GM12873 (cell line): ENCODE data around the gene SLC35F4.

Source experiments
- TF ChIP-seq, protein P1 (sequence below): IDR thresholded peaks from 2 replicates; pipeline ENCODE4 v1.5.1; 2012; ENCODE audit warnings: low read depth, mild to moderate bottlenecking, moderate library complexity, low read length, control low read depth; ENCODE audit not compliant: insufficient read depth; ENCODE audit errors: missing control alignments

Gene SLC35F4

DNA sequence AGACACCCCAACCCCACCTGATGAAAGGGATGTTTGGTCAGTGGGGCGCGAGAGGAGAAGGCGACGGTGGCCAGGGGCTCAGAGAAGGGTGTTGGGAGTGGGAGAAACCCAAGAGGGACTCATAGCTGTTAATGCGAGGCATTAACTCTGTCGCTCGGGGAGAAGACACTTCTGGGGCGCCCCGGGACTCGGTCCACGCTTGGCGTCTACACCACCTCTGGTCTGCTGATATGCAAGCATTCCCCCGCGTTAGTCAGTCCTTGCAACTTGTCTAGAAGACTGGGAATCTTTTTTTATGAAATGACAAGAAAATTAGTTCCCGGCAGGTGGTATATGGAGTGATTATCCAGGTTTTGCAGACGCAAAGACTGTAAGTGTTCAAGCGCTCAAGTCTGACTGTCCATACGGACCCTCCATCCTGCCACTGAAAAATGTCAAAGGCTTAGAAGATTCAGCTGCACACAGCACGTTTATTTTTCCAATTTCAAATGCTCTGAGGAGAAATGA is 360 bp upstream of the SLC35F4 start:
- TF ChIP-seq, protein P1, sequence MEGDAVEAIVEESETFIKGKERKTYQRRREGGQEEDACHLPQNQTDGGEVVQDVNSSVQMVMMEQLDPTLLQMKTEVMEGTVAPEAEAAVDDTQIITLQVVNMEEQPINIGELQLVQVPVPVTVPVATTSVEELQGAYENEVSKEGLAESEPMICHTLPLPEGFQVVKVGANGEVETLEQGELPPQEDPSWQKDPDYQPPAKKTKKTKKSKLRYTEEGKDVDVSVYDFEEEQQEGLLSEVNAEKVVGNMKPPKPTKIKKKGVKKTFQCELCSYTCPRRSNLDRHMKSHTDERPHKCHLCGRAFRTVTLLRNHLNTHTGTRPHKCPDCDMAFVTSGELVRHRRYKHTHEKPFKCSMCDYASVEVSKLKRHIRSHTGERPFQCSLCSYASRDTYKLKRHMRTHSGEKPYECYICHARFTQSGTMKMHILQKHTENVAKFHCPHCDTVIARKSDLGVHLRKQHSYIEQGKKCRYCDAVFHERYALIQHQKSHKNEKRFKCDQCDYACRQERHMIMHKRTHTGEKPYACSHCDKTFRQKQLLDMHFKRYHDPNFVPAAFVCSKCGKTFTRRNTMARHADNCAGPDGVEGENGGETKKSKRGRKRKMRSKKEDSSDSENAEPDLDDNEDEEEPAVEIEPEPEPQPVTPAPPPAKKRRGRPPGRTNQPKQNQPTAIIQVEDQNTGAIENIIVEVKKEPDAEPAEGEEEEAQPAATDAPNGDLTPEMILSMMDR, result no peak

DNA sequence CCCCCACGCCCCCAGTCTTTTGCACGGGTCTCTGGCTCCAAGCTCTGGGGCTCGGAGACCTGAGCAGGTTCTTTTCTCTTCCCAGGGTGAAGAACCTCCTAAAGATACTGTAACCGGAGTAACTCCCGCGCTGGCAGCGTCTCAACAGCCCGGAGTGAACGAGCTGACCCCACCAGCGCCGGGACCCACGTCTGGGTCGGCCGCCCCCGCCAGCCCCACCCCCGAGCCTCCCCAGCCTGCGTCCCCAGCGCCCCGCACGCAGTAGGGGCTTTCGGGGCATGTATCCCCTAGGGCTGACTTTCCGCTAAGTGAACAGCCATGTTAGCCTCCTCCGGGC is 858 bp downstream of the SLC35F4 start:
- TF ChIP-seq, protein P1, result no peak

DNA sequence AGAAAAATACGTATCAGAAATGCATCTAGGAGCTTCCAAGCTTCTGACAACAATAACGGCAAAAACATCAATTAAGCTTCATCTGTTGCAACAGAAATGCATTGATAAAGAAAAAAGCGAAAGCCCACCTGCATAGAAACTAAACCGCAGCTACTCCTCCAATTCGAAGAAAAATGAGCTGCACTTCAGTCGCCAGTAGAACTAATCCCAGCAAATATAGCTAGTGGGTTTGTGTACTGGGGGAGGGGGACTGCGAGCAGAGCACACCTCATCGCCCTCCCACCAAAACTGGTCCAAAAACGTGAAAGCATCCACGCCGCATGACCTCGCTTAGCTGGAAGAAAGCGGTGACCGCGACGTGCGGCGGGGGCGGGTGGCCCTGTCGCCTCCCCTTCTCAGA is 1.2 kb downstream of the SLC35F4 start:
- TF ChIP-seq, protein P1, result no peak

DNA sequence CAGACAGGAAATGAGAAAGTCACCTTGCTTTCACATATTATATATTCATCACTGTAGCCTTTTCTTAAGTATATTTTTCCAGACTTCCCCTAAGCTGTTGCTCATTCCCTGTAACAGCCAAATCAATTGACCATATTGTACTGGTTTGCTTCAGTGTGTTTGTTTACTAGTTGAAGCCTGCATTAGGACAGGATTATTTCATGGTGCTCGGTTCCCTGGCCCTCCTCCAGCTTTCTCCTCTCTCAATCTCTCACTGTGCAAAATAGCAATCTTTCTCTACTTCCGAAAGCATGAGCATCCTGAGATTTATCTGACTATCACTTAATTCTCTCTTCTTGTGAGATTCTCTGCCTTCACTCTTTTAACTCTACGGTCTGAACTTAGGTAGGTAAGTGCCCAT is 2.4 kb downstream of the SLC35F4 start:
- TF ChIP-seq, protein P1, result no peak

DNA sequence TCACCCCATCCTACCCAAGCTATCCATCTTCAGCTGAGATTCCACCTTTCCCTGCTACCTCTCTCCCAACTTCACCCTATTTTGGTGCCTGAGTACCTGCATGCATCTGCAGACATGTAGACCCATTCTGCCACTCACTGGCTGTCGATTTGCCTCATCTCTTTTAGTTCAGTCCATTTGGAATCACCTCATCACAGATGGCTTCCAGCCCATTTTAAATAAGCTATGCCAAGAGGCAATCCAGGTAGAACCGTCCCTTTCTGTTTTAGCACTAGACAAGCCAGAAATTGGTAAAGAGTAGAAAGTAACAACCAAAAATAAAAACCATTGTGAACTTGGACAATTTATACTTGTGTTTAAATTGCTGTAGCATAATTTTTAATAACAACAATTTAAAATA is 11.3 kb downstream of the SLC35F4 start:
- TF ChIP-seq, protein P1, result no peak

DNA sequence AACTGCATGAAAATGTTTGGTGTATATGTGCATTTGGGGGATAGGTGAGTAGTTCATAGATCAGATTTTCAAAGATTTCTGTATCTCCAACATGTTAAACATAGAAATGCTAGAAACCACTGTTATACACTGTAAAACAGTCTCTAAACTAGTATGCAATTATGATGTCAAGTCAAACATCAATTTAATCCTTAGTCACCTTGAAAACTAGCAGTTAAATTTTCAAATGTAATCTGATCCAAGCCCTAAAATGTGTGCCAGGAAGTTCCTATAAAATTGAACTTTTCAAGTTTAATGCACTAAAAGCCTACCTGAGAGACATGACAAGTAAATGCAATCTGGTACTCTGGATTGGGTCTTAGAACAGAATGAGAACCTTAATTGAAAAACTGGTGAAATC is 14.5 kb downstream of the SLC35F4 start:
- TF ChIP-seq, protein P1, result no peak

DNA sequence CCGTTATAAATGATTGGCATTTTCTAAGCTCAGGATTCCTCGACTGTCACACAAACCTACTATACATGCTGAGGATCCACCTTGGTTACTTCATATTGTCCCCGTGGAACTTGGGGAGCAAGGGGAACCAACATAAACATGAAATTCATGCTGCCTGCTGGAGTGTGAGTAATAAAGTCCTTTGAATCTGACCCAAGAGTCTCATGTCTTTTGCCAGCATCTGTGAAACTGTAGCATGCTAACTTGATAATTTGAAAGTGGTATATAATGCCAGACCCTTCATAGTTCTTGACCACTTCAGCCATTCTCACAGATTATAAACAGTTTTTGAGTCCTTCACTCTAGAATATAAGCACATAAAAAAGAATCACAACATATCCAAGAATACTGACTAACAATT is 17.1 kb downstream of the SLC35F4 start:
- TF ChIP-seq, protein P1, result no peak

DNA sequence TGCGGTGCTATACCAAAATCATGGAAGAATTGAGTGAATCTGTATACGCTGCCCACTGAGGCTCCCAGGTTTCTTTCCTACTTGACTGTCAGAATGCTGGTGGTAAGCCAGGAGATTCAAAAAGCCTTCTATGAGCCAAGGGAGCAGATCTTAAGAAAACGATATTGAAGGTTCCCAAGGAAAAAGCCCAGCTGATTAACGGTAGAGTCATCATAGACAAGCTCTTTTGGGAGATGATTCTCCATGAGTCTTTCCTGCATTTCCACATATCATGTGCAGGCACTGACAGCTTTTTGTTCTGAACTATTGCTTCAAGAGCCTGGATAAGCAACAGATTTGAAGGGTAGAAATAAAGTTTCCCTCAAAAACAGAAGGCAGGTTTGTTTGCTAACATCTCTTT is 17.5 kb downstream of the SLC35F4 start:
- TF ChIP-seq, protein P1, result no peak
